DND-41 (cell line): ENCODE results near the gene SLC34A2.

Experiments used
- ATAC-seq: fragments of 200-7000 bp; cut with Tn5 transposase; 3 replicates; pipeline ENCODE4 v1.9.1; 2021; ENCODE audit warnings: low read depth; ENCODE audit not compliant: insufficient read depth
- DNase-seq: peaks from one replicate; pipeline ENCODE4 v3.0.0-alpha.2; 2020
- H2AFZ ChIP-seq: 2 replicates; pipeline ENCODE4 v1.6.0; 2012; ENCODE audit warnings: low read depth, low read length
- H3K27ac ChIP-seq: 2 replicates; pipeline ENCODE4 v1.5.1; 2012; ENCODE audit warnings: low read length, inconsistent platforms
- H3K27me3 ChIP-seq: fragments of 200-600 bp; sonication (generic); 2 replicates; pipeline ENCODE4 v1.6.0; 2012; ENCODE audit warnings: low read length, mild to moderate bottlenecking, inconsistent platforms; ENCODE audit not compliant: insufficient read depth, poor library complexity
- H3K36me3 ChIP-seq: 2 replicates; pipeline ENCODE4 v1.5.1; 2012; ENCODE audit warnings: low read length, inconsistent platforms; ENCODE audit not compliant: insufficient read depth
- H3K4me1 ChIP-seq: 2 replicates; pipeline ENCODE4 v1.5.1; 2012; ENCODE audit warnings: mild to moderate bottlenecking, low read length; ENCODE audit not compliant: insufficient read depth
- H3K4me2 ChIP-seq: 2 replicates; pipeline ENCODE4 v1.6.0; 2012; ENCODE audit warnings: mild to moderate bottlenecking, moderate library complexity, low read length, inconsistent platforms; ENCODE audit not compliant: insufficient read depth
- H3K4me3 ChIP-seq, 2 experiments: fragments of 200-600 bp in 1 of 2; shearing (Covaris generic) in 1 of 2; 2 replicates each; pipeline ENCODE4 v1.5.1; 2012 to 2016; ENCODE audit warnings: inconsistent platforms in 2 of 2, low read length in 2 of 2, mild to moderate bottlenecking in 2 of 2, low read depth in 1 of 2, moderate library complexity in 1 of 2
- H3K79me2 ChIP-seq: 2 replicates; pipeline ENCODE4 v1.6.0; 2012; ENCODE audit warnings: low read length, inconsistent platforms; ENCODE audit not compliant: insufficient read depth
- H3K9ac ChIP-seq: 2 replicates; pipeline ENCODE4 v1.6.0; 2012; ENCODE audit warnings: low read depth, mild to moderate bottlenecking, inconsistent platforms, low read length, moderate library complexity
- H3K9me3 ChIP-seq: 2 replicates; pipeline ENCODE4 v1.5.1; 2012; ENCODE audit warnings: low read length, moderate library complexity, mild to moderate bottlenecking, inconsistent platforms; ENCODE audit not compliant: insufficient read depth, severe bottlenecking
- H4K20me1 ChIP-seq: 2 replicates; pipeline ENCODE4 v1.6.0; 2012; ENCODE audit warnings: low read length; ENCODE audit not compliant: insufficient read depth
- CTCF ChIP-seq: IDR thresholded peaks from 2 replicates; pipeline ENCODE4 v1.5.1; 2012; ENCODE audit warnings: borderline replicate concordance, low read length, moderate library complexity, mild to moderate bottlenecking; ENCODE audit not compliant: poor library complexity, severe bottlenecking; ENCODE audit errors: extremely low read depth
- EZH2 ChIP-seq: IDR thresholded peaks from 3 replicates; pipeline ENCODE4 v1.6.1; 2012; ENCODE audit warnings: borderline replicate concordance, low read depth, mild to moderate bottlenecking, moderate library complexity, low read length, inconsistent platforms; ENCODE audit not compliant: severe bottlenecking

Gene SLC34A2

DNA sequence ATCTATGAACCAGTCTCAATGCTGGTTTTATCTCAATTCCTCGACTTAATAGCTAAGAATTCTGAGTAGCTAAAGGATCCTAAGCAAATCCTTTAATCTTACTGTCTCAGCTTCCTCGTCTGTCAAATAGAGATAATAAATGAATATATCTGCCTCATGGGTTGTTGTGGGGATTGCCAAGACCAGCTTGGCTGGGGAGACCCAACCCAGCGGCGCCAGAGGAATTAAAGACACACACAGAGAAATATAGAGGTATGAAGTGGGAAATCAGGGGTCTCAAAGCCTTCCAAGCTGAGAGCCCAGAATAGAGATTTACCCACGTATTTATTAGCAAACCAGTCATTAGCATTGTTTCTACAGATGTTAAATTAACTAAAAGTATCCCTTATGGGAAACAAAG lies 41.9 kb downstream of the SLC34A2 start:
- no peak overlapping the region for H3K4me2 ChIP-seq
- no peaks in the 10 kb centered on the region for H4K20me1 ChIP-seq
- no peak overlapping the region for H3K27ac ChIP-seq
- H3K27me3 ChIP-seq: no peaks in the 10 kb centered on the region
- TF ChIP-seq CTCF (no peak), EZH2 (no peak)
- no peak for DNase-seq
- H3K79me2 ChIP-seq: no peaks in the 10 kb centered on the region
- no peaks in the 10 kb centered on the region for H3K4me1 ChIP-seq
- no peaks in the 10 kb centered on the region for H3K36me3 ChIP-seq
- no peaks in the 10 kb centered on the region for H3K9me3 ChIP-seq
- H3K4me3 ChIP-seq: no peak overlapping the region
- no peak for ATAC-seq
- no peak overlapping the region for H3K9ac ChIP-seq
- no peak overlapping the region for H2AFZ ChIP-seq

GRCh38 chr4:25700661-25701060 lies 45.0 kb downstream of the SLC34A2 start:
- H4K20me1 ChIP-seq: no peaks in the 10 kb centered on the region
- TF ChIP-seq EZH2 (no peak), CTCF (no peak)
- H2AFZ ChIP-seq: no peak overlapping the region
- no peak for DNase-seq
- no peaks in the 10 kb centered on the region for H3K9me3 ChIP-seq
- no peaks in the 10 kb centered on the region for H3K4me1 ChIP-seq
- no peak overlapping the region for H3K27ac ChIP-seq
- no peaks in the 10 kb centered on the region for H3K79me2 ChIP-seq
- no peak overlapping the region for H3K9ac ChIP-seq
- no peak overlapping the region for H3K4me3 ChIP-seq
- no peaks in the 10 kb centered on the region for H3K36me3 ChIP-seq
- H3K4me2 ChIP-seq: no peak overlapping the region
- no peak for ATAC-seq
- no peaks in the 10 kb centered on the region for H3K27me3 ChIP-seq

DNA sequence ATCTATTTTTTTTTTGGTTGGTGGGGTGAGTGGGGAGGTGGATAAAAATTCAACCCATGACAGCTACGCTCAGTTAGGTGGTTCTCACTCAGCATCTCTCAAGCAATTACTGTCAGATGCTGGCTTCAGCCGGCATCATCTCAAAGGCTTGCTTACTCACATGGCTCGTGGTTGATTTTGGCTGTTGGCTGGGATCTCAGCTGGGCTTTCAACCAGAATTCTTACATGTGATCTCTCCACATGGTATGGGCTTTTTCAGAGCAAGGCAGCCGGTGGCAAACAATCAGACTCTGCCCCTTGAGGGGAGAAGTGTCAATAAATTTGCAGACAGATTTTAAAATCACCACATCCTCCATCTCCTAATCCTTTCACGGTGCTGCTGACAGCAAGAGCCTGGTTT lies 47.2 kb downstream of the SLC34A2 start:
- Histone ChIP-seq H3K9ac (no peak overlapping the region), H4K20me1 (no peaks in the 10 kb centered on the region), H3K27ac (no peak overlapping the region), H3K27me3 (no peaks in the 10 kb centered on the region), H3K4me3 (no peak overlapping the region), H3K4me2 (no peak overlapping the region), H3K4me1 (no peaks in the 10 kb centered on the region), H3K79me2 (no peaks in the 10 kb centered on the region), H3K36me3 (no peaks in the 10 kb centered on the region), H2AFZ (no peak overlapping the region), H3K9me3 (no peaks in the 10 kb centered on the region)
- DNase-seq: no peak
- TF ChIP-seq EZH2: no peak
- TF ChIP-seq CTCF: no peak
- ATAC-seq: peak; percentile 22; the same call in 1 of the 3 replicates

DNA sequence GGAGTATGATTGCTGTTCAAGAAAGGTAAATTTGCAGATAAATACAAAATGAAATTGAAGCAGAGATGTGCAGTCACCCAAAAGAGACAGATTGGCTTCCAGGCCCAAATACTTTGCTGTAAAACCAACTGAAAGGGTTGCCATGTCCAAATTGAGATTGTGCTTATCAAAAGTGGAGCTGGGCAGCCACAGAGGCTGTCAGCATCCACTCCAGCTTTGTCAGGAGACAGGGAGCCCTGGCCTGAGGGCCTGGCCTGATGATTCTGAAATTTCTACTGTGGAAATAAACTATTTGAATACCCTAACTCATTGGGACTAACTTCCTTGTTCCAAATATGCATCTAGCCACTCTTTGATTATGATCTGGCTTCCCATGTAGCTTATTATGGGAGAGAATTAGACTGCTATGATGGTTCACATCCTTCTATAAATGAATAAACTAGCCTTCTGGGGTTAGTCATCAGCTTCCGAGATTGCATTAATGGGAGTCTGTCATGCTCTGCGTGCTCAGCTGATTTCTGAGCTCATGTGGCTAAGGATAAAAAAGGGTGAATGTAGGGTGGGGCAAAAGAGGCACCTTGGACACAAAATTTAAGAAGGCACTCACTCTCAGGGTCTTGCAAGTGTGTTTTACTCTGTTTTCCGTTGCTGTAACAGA lies 48.2 kb downstream of the SLC34A2 start:
- Histone ChIP-seq H3K4me3 (no peak overlapping the region), H3K36me3 (no peaks in the 10 kb centered on the region), H3K4me2 (no peak overlapping the region), H2AFZ (no peak overlapping the region), H3K9ac (no peak overlapping the region), H3K4me1 (no peaks in the 10 kb centered on the region), H3K9me3 (no peaks in the 10 kb centered on the region), H3K27me3 (no peaks in the 10 kb centered on the region), H4K20me1 (no peaks in the 10 kb centered on the region), H3K27ac (no peak overlapping the region), H3K79me2 (no peaks in the 10 kb centered on the region)
- TF ChIP-seq CTCF (no peak), EZH2 (no peak)
- ATAC-seq: no peak
- no peak for DNase-seq
